ENCODE measurements around the gene TRIM60.

The TRIM60 gene

DNA sequence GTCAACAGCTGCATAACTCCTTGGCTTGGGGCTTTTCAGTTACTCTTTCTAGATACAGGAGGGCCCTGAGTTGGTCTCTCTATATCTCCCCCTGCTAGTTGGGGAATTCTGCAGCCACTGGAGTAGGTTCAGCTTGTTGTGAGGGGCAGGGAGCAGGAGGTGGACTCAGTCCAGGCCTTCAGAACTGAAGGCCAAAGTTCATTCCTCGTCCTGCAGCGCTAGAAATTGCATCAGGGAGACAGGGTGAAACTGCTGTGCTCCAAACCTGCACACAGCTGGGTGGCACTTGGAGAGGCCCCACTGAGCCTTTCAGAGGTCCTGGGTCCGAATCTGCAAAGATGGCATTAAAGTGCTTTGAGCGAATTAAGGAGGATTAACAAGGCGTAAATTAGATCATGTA lies 24.9 kb upstream of the TRIM60 start:
- Histone ChIP-seq H3K27ac (ENCODE audit: extremely low read depth, low read depth, low read length) (no peak overlapping the region), H3K36me3 (ENCODE audit: control insufficient read depth in 2 of 2, insufficient read depth in 1 of 2, low read length in 2 of 2) (no peaks in the 10 kb centered on the region), H3K4me1 (ENCODE audit: control insufficient read depth, insufficient read depth, low read length) (no peaks in the 10 kb centered on the region), H3K4me3 (ENCODE audit: low read depth, low read length) (no peak overlapping the region), H3K9me3 (ENCODE audit: control insufficient read depth, insufficient read depth, low read depth, low read length) (no peaks in the 10 kb centered on the region)
- TF ChIP-seq ZNF555 (tag by site-specific recombination; conservative IDR thresholded peaks at IDR 0.05), result no peak
- TF ChIP-seq ZNF529 (tag by site-specific recombination; IDR thresholded peaks at IDR 0.05; ENCODE audit: insufficient replicate concordance), result no peak
- no peak for TF ChIP-seq ZNF416 (tag by site-specific recombination; IDR thresholded peaks at IDR 0.05)
- no peak for TF ChIP-seq ZNF175 (tag by site-specific recombination; IDR thresholded peaks at IDR 0.05)
- no peak for TF ChIP-seq KLF1 (tag by site-specific recombination; IDR thresholded peaks at IDR 0.05)
- TF ChIP-seq ZNF777 (tag by site-specific recombination; IDR thresholded peaks at IDR 0.05; ENCODE audit: borderline replicate concordance), result no peak
- TF ChIP-seq ZNF138 (tag by site-specific recombination; IDR thresholded peaks at IDR 0.05; ENCODE audit: borderline replicate concordance), result no peak
- TF ChIP-seq ZNF580 (tag by site-specific recombination; IDR thresholded peaks at IDR 0.05), result no peak
- no peak for TF ChIP-seq ZNF37A (tag by site-specific recombination; IDR thresholded peaks at IDR 0.05)
- TF ChIP-seq, protein P1, sequence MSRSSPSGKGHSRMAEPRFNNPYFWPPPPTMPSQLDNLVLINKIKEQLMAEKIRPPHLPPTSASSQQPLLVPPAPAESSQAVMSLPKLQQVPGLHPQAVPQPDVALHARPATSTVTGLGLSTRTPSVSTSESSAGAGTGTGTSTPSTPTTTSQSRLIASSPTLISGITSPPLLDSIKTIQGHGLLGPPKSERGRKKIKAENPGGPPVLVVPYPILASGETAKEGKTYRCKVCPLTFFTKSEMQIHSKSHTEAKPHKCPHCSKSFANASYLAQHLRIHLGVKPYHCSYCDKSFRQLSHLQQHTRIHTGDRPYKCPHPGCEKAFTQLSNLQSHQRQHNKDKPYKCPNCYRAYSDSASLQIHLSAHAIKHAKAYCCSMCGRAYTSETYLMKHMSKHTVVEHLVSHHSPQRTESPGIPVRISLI (tag by site-specific recombination; IDR thresholded peaks at IDR 0.05), result no peak
- TF ChIP-seq ZNF169 (tag by site-specific recombination; IDR thresholded peaks at IDR 0.05), result no peak
- TF ChIP-seq GLIS1 (tag by site-specific recombination; IDR thresholded peaks at IDR 0.05), result no peak
- no peak for TF ChIP-seq ZBTB11 (tag by site-specific recombination; conservative IDR thresholded peaks at IDR 0.05; ENCODE audit: low read depth)
- TF ChIP-seq ZNF830 (tag by site-specific recombination; IDR thresholded peaks at IDR 0.05; ENCODE audit: low read depth), result no peak
- TF ChIP-seq EGR2 (tag by site-specific recombination; IDR thresholded peaks at IDR 0.05; ENCODE audit: low read depth), result no peak
- TF ChIP-seq ZBTB48 (tag by site-specific recombination; IDR thresholded peaks at IDR 0.05), result no peak
- no peak for TF ChIP-seq ZNF423 (tag by site-specific recombination; IDR thresholded peaks at IDR 0.05)
- no peak for TF ChIP-seq SP2 (tag by site-specific recombination; IDR thresholded peaks at IDR 0.05)
- ChIA-PET POLR2A (no interaction called here), CTCF (no interaction called here)

GRCh38 chr4:165009493-165010227 lies 22.1 kb upstream of the TRIM60 start:
- ChIA-PET POLR2A (no interaction called here), CTCF (interaction anchor here (0.6 to 0.8 kb wide), 2 partner anchors 10 to 103 kb away, joined by 3 to 4 read pairs; partner anchors contain the start of gene TMEM192)
- Histone ChIP-seq H3K4me3 (ENCODE audit: low read depth, low read length) (no peak overlapping the region), H3K9me3 (ENCODE audit: control insufficient read depth, insufficient read depth, low read depth, low read length) (no peaks in the 10 kb centered on the region), H3K36me3 (ENCODE audit: control insufficient read depth in 2 of 2, insufficient read depth in 1 of 2, low read length in 2 of 2) (no peaks in the 10 kb centered on the region), H3K4me1 (ENCODE audit: control insufficient read depth, insufficient read depth, low read length) (no peaks in the 10 kb centered on the region), H3K27ac (ENCODE audit: extremely low read depth, low read depth, low read length) (no peak overlapping the region)
- no peak for TF ChIP-seq ZNF544 (tag by site-specific recombination; IDR thresholded peaks at IDR 0.05)
- TF ChIP-seq ZNF404 (tag by site-specific recombination; IDR thresholded peaks at IDR 0.05), result no peak
- TF ChIP-seq, protein P2, sequence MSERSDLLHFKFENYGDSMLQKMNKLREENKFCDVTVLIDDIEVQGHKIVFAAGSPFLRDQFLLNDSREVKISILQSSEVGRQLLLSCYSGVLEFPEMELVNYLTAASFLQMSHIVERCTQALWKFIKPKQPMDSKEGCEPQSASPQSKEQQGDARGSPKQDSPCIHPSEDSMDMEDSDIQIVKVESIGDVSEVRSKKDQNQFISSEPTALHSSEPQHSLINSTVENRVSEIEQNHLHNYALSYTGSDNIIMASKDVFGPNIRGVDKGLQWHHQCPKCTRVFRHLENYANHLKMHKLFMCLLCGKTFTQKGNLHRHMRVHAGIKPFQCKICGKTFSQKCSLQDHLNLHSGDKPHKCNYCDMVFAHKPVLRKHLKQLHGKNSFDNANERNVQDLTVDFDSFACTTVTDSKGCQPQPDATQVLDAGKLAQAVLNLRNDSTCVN (tag by site-specific recombination; optimal IDR thresholded peaks at IDR 0.05), result no peak
- no peak for TF ChIP-seq ZEB2 (tag by site-specific recombination; IDR thresholded peaks at IDR 0.05)
- TF ChIP-seq GFI1B (tag by site-specific recombination; IDR thresholded peaks at IDR 0.05), result no peak
- no peak for TF ChIP-seq AEBP2 (tag by site-specific recombination; IDR thresholded peaks at IDR 0.05; ENCODE audit: borderline replicate concordance)
- TF ChIP-seq ZNF324 (tag by site-specific recombination; IDR thresholded peaks at IDR 0.05), result no peak
- no peak for TF ChIP-seq ZNF707 (tag by site-specific recombination; IDR thresholded peaks at IDR 0.05)
- TF ChIP-seq ZSCAN18 (tag by site-specific recombination; IDR thresholded peaks at IDR 0.05), result no peak
- TF ChIP-seq ZNF366 (tag by site-specific recombination; conservative IDR thresholded peaks at IDR 0.05), result no peak
